GM20431 (cell line): Measurements from ENCODE around the gene EYS.

ENCODE experiments used
- in situ Hi-C: fragments of 300-500 bp; cut with MseI, MboI; formaldehyde crosslinking; loops from one replicate; pipeline ENCODE4 v1.15.0; 2020; ENCODE audit warnings: low sequenced_read_pairs; ENCODE audit not compliant: unreplicated experiment

Gene EYS

DNA sequence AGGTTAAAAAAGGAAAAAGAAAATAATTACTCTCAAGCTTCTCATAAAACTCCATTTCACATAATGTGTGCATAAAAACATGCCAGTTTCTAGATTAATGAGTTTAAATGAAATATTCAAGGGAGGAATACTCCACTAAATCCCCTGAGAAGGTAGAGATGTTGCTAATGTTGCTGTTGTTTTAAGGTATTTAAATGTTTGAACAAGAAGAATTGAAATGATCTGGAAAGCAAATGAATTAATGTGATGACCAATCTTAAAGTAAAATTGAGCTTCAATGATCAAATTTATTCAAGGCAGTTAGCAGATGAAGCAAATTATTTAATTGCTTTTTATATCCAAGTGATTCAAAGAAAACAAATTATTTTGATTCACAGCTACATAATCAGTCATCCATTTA lies 804.4 kb downstream of the EYS start:
- in situ Hi-C loops: no loop called here

- in situ Hi-C loops: no loop called here
Observed at GRCh38 chr6:64896939-64897338, 810.1 kb downstream of the EYS start.

DNA sequence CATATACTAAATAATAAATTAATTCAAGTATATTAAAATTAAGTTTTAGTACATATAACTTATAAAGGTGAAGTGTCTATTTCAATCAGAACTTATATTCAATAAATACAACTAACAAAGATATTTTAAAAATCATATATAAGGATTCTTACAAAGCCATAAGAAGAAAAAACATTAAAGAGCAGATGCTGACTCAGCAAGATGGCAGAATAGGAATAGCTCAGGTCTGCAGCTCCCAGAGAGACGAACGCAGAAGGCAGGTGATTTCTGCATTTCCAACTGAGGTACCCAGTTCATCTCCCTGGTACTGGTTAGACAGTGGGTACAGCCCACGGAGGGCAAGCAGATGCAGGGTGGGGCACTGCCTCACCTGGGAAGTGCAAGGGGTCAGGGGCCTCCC lies 811.1 kb downstream of the EYS start:
- in situ Hi-C loops: no loop called here

GRCh38 chr6:64890609-64891008 lies 816.4 kb downstream of the EYS start:
- in situ Hi-C loops: no loop called here

GRCh38 chr6:64889144-64889543 lies 817.9 kb downstream of the EYS start:
- in situ Hi-C loops: no loop called here

DNA sequence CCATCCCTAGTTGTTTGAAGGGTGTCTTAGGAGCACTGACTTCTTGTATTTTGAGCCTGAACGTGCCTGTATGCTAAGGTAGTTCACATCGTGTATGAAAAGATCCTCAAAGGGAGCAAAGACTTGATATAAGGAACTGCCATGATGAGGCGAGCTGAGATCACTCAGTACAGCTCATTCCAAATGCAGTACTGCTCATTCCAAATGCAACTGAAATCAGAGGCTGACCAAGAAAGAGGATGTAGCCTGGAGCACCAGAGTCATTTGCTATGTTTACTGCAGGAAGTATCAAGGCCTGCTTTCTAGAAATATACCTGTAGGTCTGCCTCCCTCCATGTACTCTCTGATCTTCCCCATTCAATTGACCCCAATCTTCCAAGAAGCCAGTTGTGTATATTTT lies 832.2 kb downstream of the EYS start:
- in situ Hi-C loops: no loop called here

- in situ Hi-C loops: no loop called here
Observed at GRCh38 chr6:64872633-64873032, 834.4 kb downstream of the EYS start.

- in situ Hi-C loops: no loop called here
Observed at GRCh38 chr6:64861039-64861651, 845.9 kb downstream of the EYS start.

DNA sequence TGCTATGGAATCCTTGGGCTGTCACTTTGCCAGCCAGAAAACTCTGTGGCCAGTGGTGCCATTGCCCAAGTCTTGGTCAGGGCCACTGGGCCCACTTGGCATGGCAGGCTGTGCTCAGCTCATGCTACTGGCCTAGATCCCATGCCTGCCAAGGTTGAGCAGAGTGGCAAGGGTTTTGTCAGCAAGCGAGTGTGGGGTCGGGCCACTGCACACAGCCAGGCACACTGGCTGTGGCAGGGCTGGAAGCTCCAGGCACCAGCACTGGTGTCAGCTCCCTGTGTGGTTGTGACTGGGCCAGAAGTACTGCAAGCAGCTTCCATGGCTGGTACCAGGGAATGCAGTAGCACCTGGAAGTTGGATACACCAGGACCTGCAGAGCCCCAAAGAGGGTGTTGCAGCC lies 846.8 kb downstream of the EYS start:
- in situ Hi-C loops: no loop called here

- in situ Hi-C loops: no loop called here
Observed at GRCh38 chr6:64850121-64850520, 856.9 kb downstream of the EYS start.

DNA sequence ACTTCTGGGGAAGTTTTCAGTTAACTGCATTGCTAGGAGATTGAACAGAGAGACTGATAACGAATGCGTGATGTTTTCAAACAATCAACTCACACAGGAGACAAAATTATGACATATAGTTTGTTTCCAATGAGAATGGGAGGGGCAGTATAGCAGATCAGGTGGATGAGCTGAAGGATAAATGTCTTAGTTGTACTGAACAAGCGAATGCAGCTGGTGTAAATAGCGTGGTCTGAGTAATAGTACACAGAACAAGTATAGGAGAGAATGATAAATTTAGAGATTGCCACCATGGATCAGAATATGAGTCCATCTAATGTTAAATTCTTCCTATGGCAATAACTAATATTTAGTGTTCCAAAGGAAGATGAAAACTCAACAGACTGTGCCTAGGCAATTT lies 858.6 kb downstream of the EYS start:
- in situ Hi-C loops: no loop called here

DNA sequence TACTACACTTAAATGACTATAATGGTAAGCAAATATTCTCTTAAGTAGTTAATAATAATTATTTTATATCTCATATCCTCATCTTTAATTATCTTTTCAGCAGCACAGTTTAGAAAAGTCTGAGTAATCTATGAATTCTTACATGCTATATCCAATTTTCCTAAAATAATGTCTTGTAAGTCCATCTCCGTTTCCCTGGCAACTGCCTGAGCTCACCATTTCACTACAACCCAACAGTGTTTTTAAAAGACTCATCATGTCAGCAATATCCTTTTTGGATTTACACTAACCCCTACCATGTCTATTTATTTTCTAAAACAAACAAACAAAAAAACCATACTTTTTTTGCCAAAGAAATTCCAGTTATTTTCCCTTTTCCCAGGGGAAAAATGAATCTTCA lies 859.6 kb downstream of the EYS start:
- in situ Hi-C loops: no loop called here

- in situ Hi-C loops: no loop called here
Observed at GRCh38 chr6:64838726-64839125, 868.3 kb downstream of the EYS start.

- in situ Hi-C loops: no loop called here
Observed at GRCh38 chr6:64831680-64832079, 875.3 kb downstream of the EYS start.

DNA sequence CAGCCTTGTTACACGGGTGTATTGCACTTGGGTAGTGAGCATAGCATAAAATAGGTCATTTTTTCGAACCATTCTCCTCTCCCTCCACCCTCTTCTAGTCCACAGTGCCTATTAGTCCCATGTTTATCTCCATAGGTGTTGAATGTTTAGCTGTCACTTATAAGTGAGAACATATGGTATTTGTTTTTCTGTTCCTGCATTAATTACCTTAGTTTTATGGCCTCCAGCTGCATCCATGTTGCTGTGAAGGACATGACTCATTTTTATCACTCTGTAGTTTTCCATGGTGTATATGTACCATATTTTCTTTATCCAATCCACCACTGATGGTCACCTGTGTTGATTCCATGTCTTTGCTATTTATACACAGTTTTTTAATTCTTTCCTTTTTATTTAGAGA lies 889.5 kb downstream of the EYS start:
- in situ Hi-C loops: no loop called here

DNA sequence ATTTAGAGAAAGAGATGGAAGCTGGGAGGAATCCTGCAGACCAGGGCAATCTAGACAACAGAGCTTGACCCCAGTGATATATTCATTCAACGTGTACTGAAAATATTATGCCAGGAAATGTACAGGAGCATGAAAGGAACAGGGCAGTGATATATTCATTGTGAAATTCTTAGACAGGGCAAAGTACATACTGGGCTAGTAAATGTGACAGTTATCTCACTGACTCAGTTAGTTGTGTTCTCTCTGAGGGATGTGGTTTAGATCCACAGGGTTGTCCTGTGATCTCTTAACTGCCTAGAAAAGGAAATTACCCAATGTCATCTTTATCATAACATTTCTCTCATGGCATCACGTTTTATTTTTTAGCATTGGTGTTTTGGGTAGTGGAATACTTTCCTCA lies 891.3 kb downstream of the EYS start:
- in situ Hi-C loops: no loop called here

GRCh38 chr6:64812138-64812537 lies 894.9 kb downstream of the EYS start:
- in situ Hi-C loops: no loop called here

GRCh38 chr6:64811119-64811518 lies 895.9 kb downstream of the EYS start:
- in situ Hi-C loops: no loop called here

GRCh38 chr6:64807785-64808184 lies 899.2 kb downstream of the EYS start:
- in situ Hi-C loops: no loop called here

DNA sequence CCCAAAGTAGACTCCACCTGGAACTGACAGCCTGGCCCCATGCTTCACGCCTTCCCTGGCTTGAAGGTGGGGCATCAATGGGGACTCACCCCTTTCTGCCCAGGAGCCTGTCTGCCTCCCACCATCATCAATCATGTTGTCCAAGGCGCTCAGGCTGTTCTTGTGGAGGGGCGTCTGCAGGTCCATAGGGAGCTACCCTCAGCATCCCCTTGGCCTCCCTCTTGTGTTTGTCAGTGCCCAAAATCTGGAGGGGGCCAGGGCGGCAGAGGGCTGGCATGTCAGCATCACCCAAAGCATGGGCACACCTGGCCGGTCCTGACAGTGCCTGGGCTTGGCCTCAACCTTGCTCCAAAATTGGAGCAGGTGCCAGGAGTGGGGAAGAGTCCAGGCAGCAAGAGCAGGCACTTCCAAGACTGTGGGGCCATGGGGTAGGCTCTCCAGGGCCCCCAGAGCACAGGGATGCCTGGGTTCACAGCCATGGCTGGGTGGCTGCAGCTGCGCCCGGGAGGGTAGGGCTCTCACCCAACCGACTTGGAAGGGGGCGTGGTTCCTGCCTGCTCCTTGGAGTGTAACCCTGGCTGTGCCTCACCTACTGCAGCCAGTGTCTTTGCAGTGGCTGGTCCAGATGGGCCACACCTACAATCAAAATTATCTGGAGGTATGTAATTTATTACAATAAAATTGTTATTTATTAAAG lies 903.4 kb downstream of the EYS start:
- in situ Hi-C loops: no loop called here

DNA sequence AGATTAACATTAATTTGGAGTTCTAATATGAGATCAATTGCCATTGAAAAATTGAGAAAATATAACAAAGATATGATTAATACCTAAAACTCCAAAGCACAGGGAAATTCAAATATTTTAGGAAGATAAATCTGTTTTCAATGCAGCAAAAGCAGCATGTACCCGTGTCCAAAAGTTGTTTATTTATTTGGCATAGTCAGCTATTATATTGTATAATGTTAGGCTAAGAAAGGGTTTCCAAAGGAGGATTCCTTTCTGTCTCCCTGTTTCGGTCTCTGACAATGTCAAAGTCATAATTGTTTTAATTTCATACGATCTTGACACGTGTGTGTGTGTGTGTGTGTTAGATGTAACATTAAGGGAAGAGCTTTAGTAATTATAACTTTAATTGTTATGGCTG lies 914.5 kb downstream of the EYS start:
- in situ Hi-C loops: no loop called here

- in situ Hi-C loops: no loop called here
Observed at GRCh38 chr6:64789476-64789875, 917.5 kb downstream of the EYS start.
